ENCODE results near the gene SEMG1. TPM values are rescaled to one million over a fixed set of nuclear protein-coding genes. Genes with fewer than 3 reads are reported as not detected.

Gene SEMG1
- total RNA-seq, 2 donors from 2014 or later: not detected

DNA sequence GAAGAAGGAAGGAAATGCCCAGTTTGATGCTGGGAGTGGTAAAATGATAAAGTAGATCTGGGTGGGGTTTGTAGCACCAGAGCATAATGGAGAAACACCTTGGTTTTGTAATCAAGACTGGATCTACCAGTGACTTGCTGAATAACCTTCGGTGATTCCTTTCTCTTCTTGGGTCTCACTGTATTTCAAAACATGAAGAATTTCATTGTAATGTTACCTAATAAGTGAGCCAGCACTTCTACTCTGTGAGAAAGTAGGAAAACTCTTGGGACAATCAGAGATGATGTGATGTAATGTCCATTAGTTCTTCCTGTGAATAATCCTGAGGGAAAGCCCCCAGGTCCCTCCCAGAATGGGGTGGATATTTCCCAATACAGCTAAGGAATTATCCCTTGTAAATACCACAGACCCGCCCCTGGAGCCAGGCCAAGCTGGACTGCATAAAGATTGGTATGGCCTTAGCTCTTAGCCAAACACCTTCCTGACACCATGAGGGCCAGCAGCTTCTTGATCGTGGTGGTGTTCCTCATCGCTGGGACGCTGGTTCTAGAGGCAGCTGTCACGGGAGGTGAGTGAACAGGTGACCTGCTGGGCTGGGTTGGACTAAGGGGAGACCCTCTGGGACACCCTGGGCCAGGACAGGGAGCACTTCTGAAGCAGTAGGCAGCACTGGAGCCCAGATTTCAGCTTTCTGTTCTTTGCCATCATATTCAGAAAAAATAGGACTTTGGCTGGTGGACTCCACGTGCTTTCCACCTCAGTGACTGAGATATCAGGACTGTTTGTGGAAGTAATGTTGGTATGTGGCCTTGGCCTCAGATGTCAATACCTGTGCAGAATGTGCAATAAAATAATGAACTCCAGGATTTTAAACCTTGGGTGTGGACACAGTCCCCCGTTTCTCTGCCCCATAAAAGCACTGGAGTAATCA, 32.1 kb upstream of the SEMG1 start, which contains the start of gene PI3:
Gene PI3, plus strand, starts transcription at position 469 of the 931 bp plus-strand sequence. Its CDS starts 21 bp downstream, at position 490.
- Histone ChIP-seq H3K4me1 (peaks cover 7% of the 10 kb centered on the region), H3K27me3 (no peaks in the 10 kb centered on the region), H3K4me3 (no peak within 1 kb of the TSS), H3K9me3 (no peaks in the 10 kb centered on the region), H3K27ac (no peak within 1 kb of the TSS), H3K36me3 (replicated peaks in 1 of 2; ENCODE audit: insufficient read depth in 1 of 2, low read depth in 2 of 2) (no peaks in the 10 kb centered on the region)
- intact Hi-C loops (cut with DNase I): no loop called here
- DNase-seq: peak in 3 of 4 donors; percentile 27 to 38 (median 34)
- WGBS, 2 donors: 42 to 48% methylated on average over 6 of the region's 8 CpGs
- TF ChIP-seq POLR2A (IDR thresholded peaks at IDR 0.05): no peak
- no peak for ATAC-seq

DNA sequence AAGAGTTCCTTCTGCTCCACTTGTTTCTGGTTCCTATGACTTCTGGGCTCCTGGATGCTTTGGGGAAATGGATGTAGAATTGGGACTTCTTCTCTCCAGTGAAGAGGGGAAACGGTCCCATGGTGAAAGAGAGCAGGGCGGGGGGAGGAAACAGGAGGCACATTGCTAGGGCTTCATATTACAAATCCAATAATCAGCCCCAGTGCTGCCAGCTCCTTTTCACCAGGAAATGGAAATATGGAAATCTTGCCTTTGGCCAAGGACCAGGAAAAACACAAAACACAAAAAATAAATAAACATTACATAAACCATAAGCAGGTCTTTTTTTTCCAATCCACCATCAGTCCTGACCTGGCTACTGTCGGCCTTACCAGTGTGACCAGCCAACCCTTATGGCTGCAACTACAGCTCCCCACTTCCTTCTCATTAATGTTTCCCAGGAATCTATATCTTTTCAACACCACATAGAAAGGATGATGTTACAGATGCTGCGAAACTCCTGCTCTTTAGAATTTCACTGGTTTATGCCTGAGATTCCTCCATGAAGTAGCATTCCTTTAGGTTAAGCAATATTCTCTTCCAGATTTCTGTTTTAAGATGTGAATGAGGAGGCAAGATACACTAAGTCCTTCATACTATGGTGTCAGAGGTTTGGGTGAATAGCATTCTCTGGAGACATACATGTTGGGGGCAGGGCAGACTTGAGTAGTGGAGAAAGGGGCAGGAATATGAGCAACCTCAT, 30.1 kb upstream of the SEMG1 start:
- WGBS, 2 donors: 63 to 75% methylated on average over 4 of the region's 4 CpGs

DNA sequence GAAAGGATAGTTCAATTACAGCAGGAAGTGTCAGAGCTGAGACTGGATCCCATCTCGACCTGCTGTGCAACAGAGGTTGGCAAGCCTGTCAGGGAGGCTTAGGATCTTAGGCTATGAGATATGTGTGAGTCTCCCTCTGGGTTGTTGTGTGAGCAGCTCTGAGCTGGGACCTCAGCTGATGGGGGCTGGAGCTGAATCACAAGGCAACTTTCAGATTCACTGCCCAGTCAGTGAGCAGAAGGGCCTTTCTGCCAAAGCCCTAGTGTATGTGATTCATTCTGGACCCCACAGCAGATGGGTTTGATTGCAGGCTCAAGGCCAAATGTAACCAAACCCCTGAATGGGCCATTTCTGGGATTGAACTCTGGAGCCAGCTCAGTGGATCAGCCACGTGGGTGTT, 27.7 kb upstream of the SEMG1 start:
- no peaks in the 10 kb centered on the region for H3K9me3 ChIP-seq
- intact Hi-C loops (cut with DNase I): no loop called here
- DNase-seq: no peak
- no peak for TF ChIP-seq POLR2A (IDR thresholded peaks at IDR 0.05)
- TF ChIP-seq, protein P1, sequence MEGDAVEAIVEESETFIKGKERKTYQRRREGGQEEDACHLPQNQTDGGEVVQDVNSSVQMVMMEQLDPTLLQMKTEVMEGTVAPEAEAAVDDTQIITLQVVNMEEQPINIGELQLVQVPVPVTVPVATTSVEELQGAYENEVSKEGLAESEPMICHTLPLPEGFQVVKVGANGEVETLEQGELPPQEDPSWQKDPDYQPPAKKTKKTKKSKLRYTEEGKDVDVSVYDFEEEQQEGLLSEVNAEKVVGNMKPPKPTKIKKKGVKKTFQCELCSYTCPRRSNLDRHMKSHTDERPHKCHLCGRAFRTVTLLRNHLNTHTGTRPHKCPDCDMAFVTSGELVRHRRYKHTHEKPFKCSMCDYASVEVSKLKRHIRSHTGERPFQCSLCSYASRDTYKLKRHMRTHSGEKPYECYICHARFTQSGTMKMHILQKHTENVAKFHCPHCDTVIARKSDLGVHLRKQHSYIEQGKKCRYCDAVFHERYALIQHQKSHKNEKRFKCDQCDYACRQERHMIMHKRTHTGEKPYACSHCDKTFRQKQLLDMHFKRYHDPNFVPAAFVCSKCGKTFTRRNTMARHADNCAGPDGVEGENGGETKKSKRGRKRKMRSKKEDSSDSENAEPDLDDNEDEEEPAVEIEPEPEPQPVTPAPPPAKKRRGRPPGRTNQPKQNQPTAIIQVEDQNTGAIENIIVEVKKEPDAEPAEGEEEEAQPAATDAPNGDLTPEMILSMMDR (IDR thresholded peaks at IDR 0.05): no peak
- ATAC-seq: no peak
- 68% methylated on average over 2 of the region's 2 CpGs; no CpG with 5 or more reads in 1 of the 2 donors for WGBS, 2 donors
- H3K27me3 ChIP-seq: no peaks in the 10 kb centered on the region
- no peak overlapping the region for H3K27ac ChIP-seq
- no peaks in the 10 kb centered on the region for H3K36me3 ChIP-seq (replicated peaks in 1 of 2; ENCODE audit: insufficient read depth in 1 of 2, low read depth in 2 of 2)
- H3K4me3 ChIP-seq: no peak overlapping the region
- peaks cover 7% of the 10 kb centered on the region for H3K4me1 ChIP-seq

More for the DNA sequence above, 30.1 kb upstream of the SEMG1 start:
- TF ChIP-seq, protein P1 (IDR thresholded peaks at IDR 0.05): no peak
- TF ChIP-seq POLR2A (IDR thresholded peaks at IDR 0.05): no peak
- Histone ChIP-seq H3K4me1 (peaks cover 7% of the 10 kb centered on the region), H3K36me3 (replicated peaks in 1 of 2; ENCODE audit: insufficient read depth in 1 of 2, low read depth in 2 of 2) (no peaks in the 10 kb centered on the region), H3K27ac (no peak overlapping the region), H3K4me3 (no peak overlapping the region), H3K27me3 (no peaks in the 10 kb centered on the region), H3K9me3 (no peaks in the 10 kb centered on the region)
- DNase-seq (no peak), ATAC-seq (no peak)
- intact Hi-C loops (cut with DNase I): no loop called here

DNA sequence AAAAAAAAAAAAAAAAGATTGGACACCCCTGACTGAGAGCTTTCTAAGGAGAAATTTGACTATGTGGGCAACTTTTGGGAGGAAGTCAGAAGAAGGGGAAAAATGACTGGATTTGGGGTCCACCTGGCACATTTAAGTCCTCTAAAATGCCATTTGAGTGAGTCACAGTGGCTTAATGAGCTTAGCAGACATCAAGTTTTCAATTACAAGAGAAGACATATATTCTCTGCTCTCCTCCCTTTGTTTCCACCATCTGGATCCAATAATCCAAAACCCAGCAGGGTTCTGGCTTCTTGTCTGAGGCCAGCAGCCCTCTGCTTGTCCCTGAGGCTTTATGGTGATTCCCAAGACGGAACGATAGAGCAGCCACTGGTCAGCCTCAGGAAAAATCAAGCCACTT, 25.2 kb upstream of the SEMG1 start:
- intact Hi-C loops (cut with DNase I): no loop called here
- H3K27ac ChIP-seq: no peak overlapping the region

More for the DNA sequence above, 25.2 kb upstream of the SEMG1 start:
- Histone ChIP-seq H3K4me3 (no peak overlapping the region), H3K36me3 (replicated peaks in 1 of 2; ENCODE audit: insufficient read depth in 1 of 2, low read depth in 2 of 2) (no peaks in the 10 kb centered on the region), H3K9me3 (no peaks in the 10 kb centered on the region), H3K27me3 (no peaks in the 10 kb centered on the region), H3K4me1 (no peaks in the 10 kb centered on the region)
- DNase-seq (no peak), ATAC-seq (no peak)
- 84 to 88% methylated on average over 2 of the region's 2 CpGs for WGBS, 2 donors
- no peak for TF ChIP-seq POLR2A (IDR thresholded peaks at IDR 0.05)
- TF ChIP-seq, protein P1 (IDR thresholded peaks at IDR 0.05): no peak

Measured in body of pancreas (tissue), 4 donors.